ENCODE results near the gene ATP1B1.

DNA sequence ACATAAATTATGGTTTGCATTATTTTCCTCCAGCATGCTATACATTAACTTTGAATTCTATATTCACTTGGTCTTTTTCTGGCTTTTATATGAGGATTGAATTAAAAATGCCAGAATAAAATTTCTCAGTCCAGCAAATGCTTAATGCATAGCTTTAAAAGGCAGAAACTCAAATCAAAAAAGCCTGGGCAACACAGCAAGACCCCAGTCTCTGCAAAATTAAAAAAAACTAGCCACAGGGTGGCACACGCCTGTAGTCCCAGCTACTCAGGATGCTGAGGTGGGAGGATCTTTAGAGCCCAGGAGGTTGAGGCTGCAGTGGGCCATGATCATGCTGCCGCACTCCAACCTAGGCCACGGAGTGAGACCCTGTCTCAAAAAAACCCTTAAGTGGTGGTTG is 19.8 kb downstream of the ATP1B1 start:
- no peak for TF ChIP-seq POLR2A (IDR thresholded peaks at IDR 0.05)
- no peak for TF ChIP-seq CTCF (IDR thresholded peaks at IDR 0.05)
